Activated CD8-positive, alpha-beta T cell treated with anti-CD3 and anti-CD28 coated beads for 36 hours (primary cell): Measurements from ENCODE around the gene RPS14. TPM values are rescaled to one million over a fixed set of nuclear protein-coding genes. Genes with fewer than 3 reads are reported as not detected.

Experiments used
- total RNA-seq, 2 experiments: library from RNA; stranded (reverse); gene quantifications; one replicate each; pipeline ENCODE4 v1.2.3, GENCODE V29; 2021

RPS14 gene
- total RNA-seq, 2 experiments from 2014 or later: 3,542 to 3,651 TPM

Other genes with a start within 250 kb of the RPS14 start
- not detected for gene CAMK2A, start 160.0 kb downstream of the RPS14 start, total RNA-seq
- not detected for gene ARSI, start 146.8 kb downstream of the RPS14 start, total RNA-seq
- gene TCOF1, start 92.0 kb downstream of the RPS14 start, total RNA-seq: 100 to 1,000 TPM; 114 to 117 TPM
- 100 to 1,000 TPM; 277 to 282 TPM for gene CD74, start 36.8 kb downstream of the RPS14 start, total RNA-seq
- gene NDST1, start 58.4 kb upstream of the RPS14 start, total RNA-seq: 1 to 10 TPM; 2.9 to 3.3 TPM
- gene SYNPO, start 190.9 kb upstream of the RPS14 start, total RNA-seq: under 1 TPM; 0.18 to 0.22 TPM
- gene MYOZ3, start 211.5 kb upstream of the RPS14 start, total RNA-seq: under 1 TPM; 0.11 to 0.20 TPM